IPS-18a (cell line): ENCODE data around the gene CDC42SE1.

ENCODE experiments used
- H3K27ac ChIP-seq: one replicate; pipeline ENCODE4 v1.5.1; 2013; ENCODE audit warnings: low read length
- H3K27me3 ChIP-seq: one replicate; pipeline ENCODE4 v1.6.1; 2013; ENCODE audit warnings: mild to moderate bottlenecking, low read length; ENCODE audit not compliant: control insufficient read depth, insufficient read depth
- H3K36me3 ChIP-seq: one replicate; pipeline ENCODE4 v1.6.1; 2013; ENCODE audit warnings: low read depth, low read length; ENCODE audit not compliant: control insufficient read depth
- H3K4me1 ChIP-seq: one replicate; pipeline ENCODE4 v1.6.1; 2013; ENCODE audit warnings: low read depth, low read length; ENCODE audit not compliant: control insufficient read depth
- H3K4me3 ChIP-seq: one replicate; pipeline ENCODE4 v1.5.1; 2013; ENCODE audit warnings: low read length
- H3K9ac ChIP-seq: one replicate; pipeline ENCODE4 v1.6.1; 2013; ENCODE audit warnings: mild to moderate bottlenecking, low read length, moderate library complexity
- H3K9me3 ChIP-seq: one replicate; pipeline ENCODE4 v1.6.1; 2013; ENCODE audit warnings: low read depth, low read length; ENCODE audit not compliant: control insufficient read depth

The CDC42SE1 gene

GRCh38 chr1:151050051-151050688 is 9.3 kb downstream of the CDC42SE1 start:
- no peaks in the 10 kb centered on the region for H3K9me3 ChIP-seq
- no peak overlapping the region for H3K9ac ChIP-seq
- H3K4me3 ChIP-seq = no peak overlapping the region
- no peaks in the 10 kb centered on the region for H3K4me1 ChIP-seq
- H3K27me3 ChIP-seq = no peaks in the 10 kb centered on the region
- H3K27ac ChIP-seq = no peak overlapping the region
- H3K36me3 ChIP-seq = peaks cover 34% of the 10 kb centered on the region

GRCh38 chr1:151049458-151049857 is 10.0 kb downstream of the CDC42SE1 start:
- Histone ChIP-seq H3K36me3 (peaks cover 26% of the 10 kb centered on the region), H3K4me1 (no peaks in the 10 kb centered on the region), H3K9ac (no peak overlapping the region), H3K27me3 (no peaks in the 10 kb centered on the region), H3K27ac (no peak overlapping the region), H3K9me3 (no peaks in the 10 kb centered on the region), H3K4me3 (no peak overlapping the region)

GRCh38 chr1:151048645-151049032 is 10.8 kb downstream of the CDC42SE1 start:
- Histone ChIP-seq H3K4me3 (peak overlapping the region; percentile 85), H3K27ac (no peak overlapping the region), H3K9ac (peak overlapping the region; percentile 84), H3K9me3 (no peaks in the 10 kb centered on the region), H3K4me1 (no peaks in the 10 kb centered on the region), H3K27me3 (no peaks in the 10 kb centered on the region), H3K36me3 (peaks cover 19% of the 10 kb centered on the region)

GRCh38 chr1:151047925-151048644 is 11.3 kb downstream of the CDC42SE1 start:
- H3K27me3 ChIP-seq = no peaks in the 10 kb centered on the region
- H3K36me3 ChIP-seq = peaks cover 14% of the 10 kb centered on the region
- peak overlapping the region; percentile 85 for H3K4me3 ChIP-seq
- H3K4me1 ChIP-seq = no peaks in the 10 kb centered on the region
- H3K9me3 ChIP-seq = no peaks in the 10 kb centered on the region
- H3K9ac ChIP-seq = peak overlapping the region; percentile 84
- H3K27ac ChIP-seq = peak overlapping the region; percentile 37

GRCh38 chr1:151047591-151047924 is 11.9 kb downstream of the CDC42SE1 start, which contains the start of gene C1orf56:
C1orf56 (plus strand) TSS chr1:151047751; CDS start chr1:151047848, 97 bp downstream.
- Histone ChIP-seq H3K36me3 (peaks cover 10% of the 10 kb centered on the region), H3K9ac (peak within 1 kb of the TSS; percentile 84), H3K27me3 (no peaks in the 10 kb centered on the region), H3K9me3 (no peaks in the 10 kb centered on the region), H3K4me1 (no peaks in the 10 kb centered on the region), H3K4me3 (peak within 1 kb of the TSS; percentile 85), H3K27ac (peak within 1 kb of the TSS; percentile 37)

GRCh38 chr1:151043163-151043562 is 16.3 kb downstream of the CDC42SE1 start:
- Histone ChIP-seq H3K27me3 (no peaks in the 10 kb centered on the region), H3K36me3 (no peaks in the 10 kb centered on the region), H3K4me3 (no peak overlapping the region), H3K9me3 (no peaks in the 10 kb centered on the region), H3K9ac (no peak overlapping the region), H3K27ac (no peak overlapping the region), H3K4me1 (no peaks in the 10 kb centered on the region)

GRCh38 chr1:151039521-151039920 is 19.9 kb downstream of the CDC42SE1 start:
- Histone ChIP-seq H3K4me1 (peaks cover 8% of the 10 kb centered on the region), H3K27me3 (no peaks in the 10 kb centered on the region), H3K9ac (no peak overlapping the region), H3K9me3 (no peaks in the 10 kb centered on the region), H3K4me3 (no peak overlapping the region), H3K27ac (no peak overlapping the region), H3K36me3 (peaks cover 4% of the 10 kb centered on the region)

- no peaks in the 10 kb centered on the region for H3K9me3 ChIP-seq
- no peaks in the 10 kb centered on the region for H3K27me3 ChIP-seq
- peaks cover 9% of the 10 kb centered on the region for H3K36me3 ChIP-seq
- H3K4me3 ChIP-seq = no peak overlapping the region
- no peak overlapping the region for H3K9ac ChIP-seq
- no peak overlapping the region for H3K27ac ChIP-seq
- peaks cover 8% of the 10 kb centered on the region for H3K4me1 ChIP-seq
Measured at GRCh38 chr1:151037032-151037431, 22.4 kb downstream of the CDC42SE1 start.

GRCh38 chr1:151036356-151036755 is 23.1 kb downstream of the CDC42SE1 start, which contains the start of gene BNIPL:
BNIPL (plus strand) TSS chr1:151036586; CDS start chr1:151036726, 140 bp downstream.
- peak within 1 kb of the TSS; percentile 19 for H3K4me3 ChIP-seq
- H3K36me3 ChIP-seq = peaks cover 9% of the 10 kb centered on the region
- no peak within 1 kb of the TSS for H3K27ac ChIP-seq
- H3K4me1 ChIP-seq = peaks cover 8% of the 10 kb centered on the region
- no peaks in the 10 kb centered on the region for H3K27me3 ChIP-seq
- no peak within 1 kb of the TSS for H3K9ac ChIP-seq
- H3K9me3 ChIP-seq = no peaks in the 10 kb centered on the region

GRCh38 chr1:151035167-151035566 is 24.3 kb downstream of the CDC42SE1 start:
- Histone ChIP-seq H3K27me3 (no peaks in the 10 kb centered on the region), H3K9me3 (no peaks in the 10 kb centered on the region), H3K9ac (no peak overlapping the region), H3K36me3 (peaks cover 9% of the 10 kb centered on the region), H3K27ac (no peak overlapping the region), H3K4me1 (peaks cover 8% of the 10 kb centered on the region), H3K4me3 (no peak overlapping the region)

GRCh38 chr1:151032164-151032563 is 27.3 kb downstream of the CDC42SE1 start:
- peaks cover 17% of the 10 kb centered on the region for H3K36me3 ChIP-seq
- no peak overlapping the region for H3K9ac ChIP-seq
- no peak overlapping the region for H3K27ac ChIP-seq
- peaks cover 8% of the 10 kb centered on the region for H3K4me1 ChIP-seq
- no peaks in the 10 kb centered on the region for H3K9me3 ChIP-seq
- no peak overlapping the region for H3K4me3 ChIP-seq
- H3K27me3 ChIP-seq = no peaks in the 10 kb centered on the region

GRCh38 chr1:151026460-151026859 is 33.0 kb downstream of the CDC42SE1 start:
- H3K4me3 ChIP-seq = no peak overlapping the region
- no peaks in the 10 kb centered on the region for H3K27me3 ChIP-seq
- no peaks in the 10 kb centered on the region for H3K9me3 ChIP-seq
- H3K27ac ChIP-seq = no peak overlapping the region
- no peaks in the 10 kb centered on the region for H3K4me1 ChIP-seq
- no peak overlapping the region for H3K9ac ChIP-seq
- H3K36me3 ChIP-seq = peaks cover 20% of the 10 kb centered on the region
